Anterior cingulate cortex (tissue), 58 donors: ENCODE measurements around the gene LRRC28.
"Not testable (repeated sequence)": the region's sequence is repeated elsewhere in the genome, so short reads cannot be mapped to it uniquely, and the experiment has no call there.

Source experiments
- DNase-seq, 58 donors: peaks; one replicate each; lab custom pipeline; 2025; lab: John Stamatoyannopoulos, UW

LRRC28 gene

DNA sequence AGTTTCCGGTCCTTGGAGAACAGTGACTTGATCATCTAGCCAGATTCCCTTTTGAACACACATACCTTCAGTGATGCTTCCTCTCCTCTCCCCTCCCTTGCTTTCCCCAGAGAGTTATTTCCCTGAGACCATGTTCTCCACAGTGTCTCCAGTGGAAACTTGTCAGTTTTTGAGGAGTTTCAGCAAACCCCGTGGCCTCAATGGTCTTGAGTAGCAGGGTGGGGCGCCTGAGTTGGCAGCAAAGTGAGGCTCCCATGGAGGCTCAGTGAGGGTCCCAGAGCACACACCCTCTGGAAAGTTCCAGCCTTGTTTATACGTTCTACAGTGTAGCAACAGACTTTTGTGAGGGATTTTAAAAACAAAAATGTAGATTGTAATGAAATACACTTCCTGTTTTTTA, 135.1 kb downstream of the LRRC28 start:
- no peak for DNase-seq

DNA sequence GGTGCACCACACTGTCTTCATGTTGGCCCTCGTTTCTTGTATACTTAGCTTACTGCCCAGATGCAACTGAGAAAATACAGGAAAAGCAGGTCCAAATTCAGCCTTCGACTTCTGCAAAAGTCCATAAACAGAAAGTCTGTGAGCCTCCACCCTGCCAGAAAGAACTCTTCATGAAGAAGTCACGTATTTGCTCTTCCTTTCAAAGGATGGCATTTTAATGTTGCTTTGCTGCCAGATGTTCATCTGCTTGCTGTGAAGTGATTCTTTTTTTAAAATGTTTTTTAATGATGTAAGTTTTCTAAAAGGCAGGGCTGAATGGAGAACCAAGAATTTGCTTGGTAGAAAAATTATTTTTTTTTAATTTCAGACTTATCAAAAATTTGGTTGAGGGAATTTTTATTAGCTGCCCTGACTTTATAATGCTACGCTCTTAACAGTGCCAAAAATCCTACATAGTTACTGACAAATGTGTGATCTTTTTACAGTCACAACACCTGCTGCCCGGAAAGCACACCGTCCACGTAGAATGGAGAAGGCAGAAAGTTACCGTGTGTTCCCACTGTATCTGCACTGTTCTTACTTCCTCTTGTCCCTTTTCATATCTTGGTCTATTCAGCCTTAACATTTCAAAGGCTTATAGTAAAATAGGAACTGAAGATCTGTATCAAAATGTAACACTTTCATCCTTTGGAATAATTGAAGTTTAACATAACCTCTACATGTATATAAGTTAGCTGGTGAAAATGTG, 136.3 kb downstream of the LRRC28 start:
- no peak for DNase-seq

DNA sequence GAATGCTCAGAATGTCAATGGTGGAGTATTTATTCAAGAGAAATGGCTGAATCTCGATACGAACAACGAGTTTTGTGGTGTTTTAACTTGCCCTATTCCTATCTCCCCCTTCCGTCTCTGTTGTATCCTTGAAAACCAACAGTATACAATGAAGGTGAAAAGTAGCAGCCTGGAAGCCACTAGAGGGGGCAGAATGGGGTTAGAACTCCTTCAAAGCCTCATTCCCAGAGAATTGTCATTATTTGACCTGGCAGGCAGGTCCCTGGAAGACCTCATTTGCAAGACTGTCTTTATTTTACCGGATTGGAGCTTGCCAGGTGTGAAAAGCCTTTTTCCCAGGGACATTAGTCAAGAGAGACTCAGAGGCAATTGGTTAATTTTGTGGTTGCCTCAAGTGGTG, 139.4 kb downstream of the LRRC28 start:
- no peak for DNase-seq

DNA sequence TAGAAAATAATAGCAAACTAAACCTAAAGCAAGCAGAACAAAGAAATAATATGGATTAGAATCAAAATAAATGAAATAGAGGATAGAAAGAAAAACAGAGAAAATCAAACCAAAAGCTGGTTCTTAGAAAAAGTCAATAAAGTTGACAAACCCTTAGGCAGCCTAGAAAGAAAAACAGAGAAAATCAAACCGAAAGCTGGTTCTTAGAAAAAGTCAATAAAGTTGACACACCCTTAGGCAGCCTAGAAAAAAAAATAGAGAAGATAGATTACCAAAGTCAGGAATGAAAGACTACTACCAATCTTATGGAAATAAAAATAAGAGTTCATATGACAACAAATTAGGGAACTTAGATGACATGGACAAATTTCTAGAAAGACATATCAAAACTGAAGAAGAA, 142.4 kb downstream of the LRRC28 start:
- DNase-seq: no peak

DNA sequence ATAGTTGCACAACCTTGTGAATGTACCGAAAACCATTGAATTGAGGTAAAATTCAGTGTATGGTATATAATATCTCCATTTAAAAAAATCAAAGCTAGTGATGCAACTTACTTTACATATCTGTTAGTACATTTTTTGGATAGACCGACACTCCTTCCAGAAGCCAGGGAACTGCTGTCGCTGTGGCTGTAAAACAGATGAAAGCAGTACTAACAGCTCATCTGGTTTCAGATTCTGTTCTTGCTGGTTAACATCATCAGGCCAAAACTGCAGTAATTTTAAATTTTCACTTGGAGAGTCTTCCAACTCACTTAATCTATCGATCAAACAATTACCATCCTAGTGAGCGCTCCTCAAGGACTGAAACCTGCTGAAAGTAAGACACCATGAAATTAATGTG, 145.1 kb downstream of the LRRC28 start:
- DNase-seq: no peak

DNA sequence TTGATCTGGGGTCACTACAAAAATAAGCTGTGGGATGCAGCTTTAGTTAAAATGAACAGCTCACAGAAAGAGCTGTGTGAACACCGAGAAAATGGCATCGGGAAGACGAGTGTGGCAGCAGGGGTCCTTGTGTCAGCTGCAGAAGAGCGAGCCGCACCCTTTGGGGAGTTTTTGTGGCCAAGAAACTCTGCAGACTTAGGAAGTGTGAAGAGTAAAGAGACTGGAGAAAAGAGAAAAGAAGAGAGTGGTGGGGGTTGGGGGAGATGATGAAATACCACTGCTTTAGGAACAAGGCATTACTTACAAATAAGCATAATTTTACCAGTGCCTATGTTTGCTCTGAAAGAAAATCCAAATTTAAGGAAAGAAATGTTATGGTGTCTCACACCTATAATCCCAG, 147.8 kb downstream of the LRRC28 start:
- DNase-seq: no peak

DNA sequence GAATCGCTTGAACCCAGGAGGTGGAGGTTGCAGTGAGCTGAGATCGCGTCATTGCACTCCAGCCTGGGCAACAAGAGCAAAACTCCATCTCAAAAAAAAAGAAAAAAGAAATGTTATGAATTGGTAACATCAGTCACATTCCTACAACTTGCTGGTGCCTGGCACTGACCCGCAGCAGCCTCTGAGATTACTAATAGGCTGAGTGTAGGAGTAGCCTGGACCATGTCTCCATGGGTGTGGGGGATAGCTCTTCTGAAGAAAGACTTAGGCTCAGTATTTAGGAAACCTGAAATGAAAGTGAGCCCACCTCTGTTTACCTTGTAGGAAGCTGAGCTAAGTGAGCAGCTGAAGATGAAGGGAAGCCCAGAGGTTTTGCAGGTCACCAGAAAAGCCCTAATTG, 148.3 kb downstream of the LRRC28 start:
- DNase-seq: no peak

DNA sequence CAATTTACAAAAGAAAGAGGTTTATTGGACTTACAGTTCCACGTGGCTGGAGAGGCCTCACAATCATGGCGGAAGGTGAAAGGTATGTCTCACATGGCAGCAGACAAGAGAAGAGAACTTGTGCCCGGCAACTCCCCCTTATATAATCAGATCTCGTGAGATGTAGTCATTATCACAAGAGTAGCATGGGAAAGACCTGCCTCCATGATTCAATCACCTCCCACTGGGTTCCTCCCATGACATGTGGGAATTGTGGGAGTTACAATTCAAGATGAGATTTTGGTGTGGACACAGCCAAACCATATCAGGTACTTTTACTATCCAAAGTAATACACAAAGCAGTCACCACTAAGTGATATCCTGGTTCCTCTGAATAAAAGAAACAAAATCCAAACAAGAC, 149.9 kb downstream of the LRRC28 start:
- not testable (repeated sequence) for DNase-seq

DNA sequence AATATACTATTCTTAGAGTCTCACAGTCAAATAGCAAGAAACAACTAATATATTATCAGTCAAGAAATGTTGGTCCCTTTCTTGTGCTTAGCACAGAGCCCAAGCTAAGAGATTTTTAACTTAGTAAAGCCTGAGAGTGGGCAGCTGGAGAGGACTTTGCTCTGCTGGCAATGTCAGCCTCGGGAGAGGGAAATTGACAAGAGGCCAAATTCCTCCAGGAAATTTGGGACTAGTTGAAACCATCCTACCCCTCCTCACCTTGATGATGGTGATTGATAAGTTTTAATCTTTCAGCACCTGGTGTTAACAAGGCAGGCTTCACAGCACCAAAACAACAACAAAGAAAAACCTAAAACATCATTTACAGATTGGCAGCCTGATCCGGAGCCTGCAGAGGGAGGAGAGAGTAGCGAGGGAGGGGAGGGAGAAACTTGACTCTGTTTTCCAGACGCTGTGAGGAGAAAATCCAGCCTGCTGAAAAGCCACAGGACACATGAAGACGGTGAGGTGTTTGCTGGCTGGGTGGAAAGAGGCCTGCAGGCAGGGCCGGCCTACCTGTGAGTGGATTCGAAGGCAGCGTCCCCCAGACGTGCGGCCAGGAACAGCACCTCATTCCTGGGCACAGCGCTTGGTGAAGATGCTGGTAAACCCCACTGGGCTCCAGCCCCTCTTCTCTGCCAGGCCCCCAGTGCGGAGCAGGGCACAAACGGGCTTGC, 150.9 kb downstream of the LRRC28 start:
- DNase-seq: no peak

DNA sequence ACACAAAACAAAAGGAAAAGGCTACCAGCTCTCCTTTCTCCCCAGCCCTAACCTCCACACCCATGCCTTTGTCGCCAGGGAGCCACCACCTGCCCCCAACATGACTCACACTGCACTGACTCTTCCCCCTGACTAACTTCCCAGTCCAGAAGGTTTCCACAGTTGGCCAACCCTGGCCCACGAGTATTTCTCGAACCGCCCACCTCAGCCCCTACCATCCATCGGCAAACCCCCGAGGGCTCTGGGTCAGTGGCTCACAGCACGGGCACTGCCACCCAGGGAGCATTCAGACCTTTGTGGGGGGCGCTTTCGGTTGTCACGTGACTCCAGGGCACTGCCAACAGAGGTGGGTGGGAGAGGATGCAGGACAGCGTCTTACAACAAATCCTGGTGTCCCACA, 152.3 kb downstream of the LRRC28 start:
- no peak for DNase-seq

DNA sequence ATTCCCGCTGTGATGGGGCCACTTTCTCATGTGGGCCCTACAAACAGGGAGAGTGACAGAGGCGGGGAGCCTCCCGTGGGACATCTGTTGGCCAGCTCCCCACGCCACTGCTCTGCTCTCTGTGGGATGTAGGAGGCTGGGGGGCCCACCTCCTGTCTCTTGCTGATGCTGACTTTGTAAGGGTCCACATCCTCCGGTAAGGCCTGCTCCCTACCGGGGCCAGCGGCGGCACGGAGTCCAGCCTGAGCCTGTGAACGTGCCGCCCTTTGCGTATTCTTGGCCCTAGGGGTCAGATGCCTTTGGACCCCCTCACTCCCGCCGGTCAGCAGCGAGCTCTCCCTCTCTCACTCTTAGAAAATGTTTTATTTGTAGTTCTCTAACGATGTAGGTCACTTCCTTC, 153.2 kb downstream of the LRRC28 start:
- no peak for DNase-seq

DNA sequence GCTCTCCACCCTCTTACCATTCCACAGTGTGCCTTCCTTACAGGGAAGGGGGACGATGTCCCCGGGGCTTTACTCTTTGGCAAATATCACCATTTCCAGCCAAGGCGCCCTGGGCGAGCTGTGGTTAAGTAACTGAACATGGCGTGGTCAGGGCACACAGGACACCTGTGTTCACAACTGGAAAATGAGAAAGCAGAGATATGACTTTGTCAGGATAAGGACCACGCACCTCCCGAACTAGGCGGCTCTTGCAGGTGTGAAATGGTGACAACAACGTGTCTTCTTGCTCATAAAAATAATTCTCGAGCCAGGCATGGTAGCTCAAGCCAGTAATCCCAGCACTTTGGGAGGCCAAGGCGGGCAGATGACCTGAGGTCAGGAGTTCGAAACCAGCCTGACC, 154.8 kb downstream of the LRRC28 start:
- DNase-seq: no peak

DNA sequence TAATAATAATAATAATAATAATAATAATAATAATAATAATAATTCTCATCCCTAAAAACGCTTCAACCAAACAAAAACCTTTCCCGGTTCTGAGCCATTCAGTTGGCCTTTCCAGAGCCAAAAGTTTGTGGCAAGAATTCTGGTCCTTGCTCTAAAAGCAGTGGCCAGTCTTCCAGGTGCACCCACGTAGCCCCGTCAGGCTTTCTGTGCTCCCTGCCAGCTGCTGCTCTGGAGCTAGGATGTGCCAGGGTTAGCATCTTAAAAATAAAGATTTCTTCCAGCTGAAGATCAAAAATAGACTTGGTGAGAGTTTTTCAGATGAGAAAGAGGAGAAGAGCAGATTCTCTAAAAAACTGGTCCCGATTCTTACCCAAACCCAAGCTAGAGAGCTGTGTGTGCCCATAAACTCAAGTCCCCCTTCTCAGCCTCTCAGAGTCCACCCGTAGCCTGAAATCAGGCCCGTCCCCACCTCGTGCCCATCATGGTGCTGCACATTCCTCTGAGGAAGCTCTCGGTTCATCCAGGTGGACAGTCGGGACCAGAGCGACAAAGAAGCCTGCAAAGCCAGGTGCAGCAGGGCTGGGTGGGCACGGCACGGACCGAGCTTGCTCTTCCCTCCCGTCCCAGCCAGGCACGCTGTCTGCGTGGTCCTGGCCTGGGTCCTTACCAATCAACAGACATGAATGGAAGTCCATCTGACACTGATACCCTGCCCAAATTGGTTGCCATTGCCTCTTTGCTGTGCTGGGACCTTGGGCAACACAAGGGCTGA, 155.6 kb downstream of the LRRC28 start:
- DNase-seq: no peak

DNA sequence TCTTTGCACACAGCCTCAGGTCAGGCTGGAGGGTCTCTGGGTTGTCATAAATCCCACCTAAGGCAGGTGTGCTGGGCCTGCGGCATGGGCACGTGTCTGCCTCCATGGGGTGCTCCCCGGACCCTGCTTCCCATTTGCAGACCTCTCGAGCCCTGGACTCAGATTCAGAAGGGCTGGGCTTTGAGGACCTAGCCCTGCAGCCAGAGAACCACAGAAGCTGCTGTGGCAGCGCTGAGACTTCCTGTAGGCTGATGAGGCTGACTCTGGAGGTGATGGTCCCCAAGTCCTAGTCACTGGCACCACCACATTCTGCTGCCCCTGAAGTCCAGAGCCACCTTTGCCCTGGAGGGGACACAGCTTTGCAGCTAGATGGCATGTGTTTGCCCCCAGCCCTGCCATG, 156.4 kb downstream of the LRRC28 start:
- peak in 1 of 58 donors; percentile 7 for DNase-seq

DNA sequence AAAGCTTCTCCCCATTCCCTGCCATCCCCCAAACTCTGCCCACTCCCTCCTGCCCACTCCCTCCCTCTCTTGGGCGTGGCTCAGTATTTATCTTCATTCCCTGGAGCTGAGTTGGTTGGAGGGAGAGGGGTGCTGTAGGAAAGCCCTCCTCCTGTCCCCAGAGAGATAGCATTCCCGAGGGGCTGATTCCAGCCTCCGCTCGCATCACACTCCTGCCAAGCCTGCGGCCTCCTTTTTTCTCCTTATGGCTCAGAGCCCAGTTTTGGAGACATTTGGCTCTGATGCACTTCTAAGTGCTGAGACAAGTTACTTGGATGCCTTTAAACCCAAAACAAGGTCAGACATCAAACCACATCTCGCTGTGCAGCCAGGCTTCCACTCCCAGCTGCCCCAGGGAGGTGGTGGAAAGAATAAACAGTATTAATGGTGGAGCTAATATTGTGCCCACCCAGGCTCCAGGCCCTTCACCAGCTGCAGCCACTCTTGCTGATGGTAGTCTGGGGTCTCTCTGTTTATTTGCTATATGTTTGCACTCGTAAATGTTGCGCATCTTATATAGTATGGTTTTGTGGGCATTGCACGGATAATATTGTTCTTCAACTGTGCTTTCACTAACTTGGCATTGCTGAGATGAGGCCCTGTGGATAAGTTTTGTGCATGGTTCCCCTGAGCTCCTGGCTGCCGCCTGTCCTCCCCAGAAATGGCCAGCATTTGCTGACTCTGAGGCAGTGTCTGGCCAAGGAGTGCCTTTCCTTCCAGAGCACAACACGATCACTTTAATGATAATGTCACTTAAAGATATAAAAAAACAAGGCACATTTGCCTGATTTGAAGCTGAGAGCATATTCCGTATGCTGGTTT, 157.2 kb downstream of the LRRC28 start:
- DNase-seq: peak in 9 of 58 donors; percentile 16 to 70 (median 30)

DNA sequence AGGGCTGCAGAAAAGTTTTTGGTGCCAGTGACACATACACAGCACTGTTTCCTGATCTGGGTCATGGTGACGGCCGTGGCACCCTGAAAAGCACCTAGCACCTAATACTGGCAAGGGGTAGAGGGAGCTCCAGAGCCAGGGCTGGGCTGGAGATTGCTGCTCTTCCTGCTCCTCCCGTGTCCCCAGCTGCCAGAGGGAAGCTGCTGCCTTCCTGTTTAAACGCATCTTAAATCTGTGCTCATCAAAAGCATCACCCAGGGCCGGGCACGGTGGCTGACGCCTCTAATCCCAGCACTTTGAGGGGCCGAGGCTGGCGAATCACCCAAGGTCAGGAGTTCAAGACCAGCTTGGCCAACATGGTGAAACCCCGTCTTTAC, 157.8 kb downstream of the LRRC28 start:
- DNase-seq: peak in 24 of 58 donors; percentile 11 to 62 (median 37)

DNA sequence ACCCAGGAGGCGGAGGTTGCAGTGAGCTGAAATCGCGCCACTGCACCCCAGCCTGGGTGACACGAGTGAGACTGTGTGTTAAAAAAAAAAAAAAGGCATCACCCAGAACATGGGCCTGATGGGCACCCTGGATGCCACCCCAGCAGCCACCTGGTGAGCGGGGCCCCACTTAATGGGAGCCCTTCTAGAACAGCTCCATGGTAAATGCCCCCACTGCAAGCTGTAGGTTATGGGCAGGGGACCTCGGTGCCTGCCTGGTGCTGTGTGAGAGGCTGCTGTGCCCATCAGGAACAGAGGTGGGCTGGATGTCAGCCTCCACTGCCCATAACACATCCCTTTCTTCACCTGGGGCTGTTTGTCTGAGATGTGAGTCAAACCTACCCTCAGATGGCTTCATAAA, 158.3 kb downstream of the LRRC28 start:
- no peak for DNase-seq

DNA sequence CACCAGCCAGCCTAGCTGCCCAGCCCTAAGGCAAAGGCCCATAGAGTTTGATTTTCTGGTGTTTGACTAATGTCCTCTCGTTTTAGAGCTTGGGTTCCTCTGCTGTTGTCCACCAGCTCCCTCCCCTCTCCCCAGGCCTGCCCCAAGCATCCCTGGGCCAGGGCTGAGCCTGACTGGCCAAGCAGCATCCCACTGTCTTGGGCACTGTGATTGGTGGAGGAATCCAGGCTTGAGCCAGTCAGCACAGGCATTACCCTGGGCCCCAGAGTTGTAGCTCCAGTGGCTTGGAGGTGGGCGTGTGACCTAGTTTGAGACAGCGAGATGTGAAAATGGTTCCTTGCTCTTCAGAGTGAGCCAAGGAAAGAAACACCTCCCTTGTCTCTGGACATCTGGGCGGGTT, 159.2 kb downstream of the LRRC28 start:
- peak in 2 of 58 donors; percentile 21 to 59 for DNase-seq

DNA sequence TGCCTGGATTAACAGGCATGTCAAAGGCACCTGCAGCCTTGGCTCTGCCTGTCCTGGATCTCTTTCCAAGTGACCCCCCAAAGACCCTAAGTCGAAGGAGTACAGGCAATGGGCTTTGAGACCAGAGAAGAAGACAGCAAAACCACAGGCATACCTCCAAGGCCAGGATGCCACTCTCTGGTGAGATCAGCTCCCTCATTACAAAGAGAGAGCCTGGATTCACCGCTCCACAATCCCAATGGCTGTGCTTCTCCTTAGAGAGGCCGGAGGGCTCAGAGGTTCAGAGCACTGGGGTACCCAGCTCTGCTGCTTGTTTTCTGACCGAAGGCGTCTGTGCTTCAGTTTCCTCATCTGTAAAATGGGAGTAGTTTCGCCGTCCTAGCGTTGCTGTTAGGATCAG, 160.0 kb downstream of the LRRC28 start:
- no peak for DNase-seq

DNA sequence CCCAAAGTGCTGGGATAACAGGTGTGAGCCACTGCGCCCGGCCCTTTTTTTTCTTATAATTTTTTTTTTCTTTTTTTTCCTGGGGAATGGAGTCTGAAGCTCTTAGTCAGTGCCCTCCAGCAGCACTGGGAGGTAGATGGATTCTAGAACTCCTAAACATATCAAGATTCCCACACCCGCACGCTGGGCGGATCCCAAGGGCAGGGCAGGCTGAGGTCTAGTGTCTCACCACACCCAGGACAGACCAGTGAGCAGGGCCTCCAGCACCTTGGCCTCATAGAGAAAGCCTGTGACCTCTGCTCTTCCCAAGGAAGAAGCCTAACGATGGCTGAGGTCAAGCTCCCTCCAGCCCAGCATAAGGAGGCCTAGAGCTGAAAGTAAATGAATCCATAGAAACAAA, 160.8 kb downstream of the LRRC28 start:
- DNase-seq: no peak

DNA sequence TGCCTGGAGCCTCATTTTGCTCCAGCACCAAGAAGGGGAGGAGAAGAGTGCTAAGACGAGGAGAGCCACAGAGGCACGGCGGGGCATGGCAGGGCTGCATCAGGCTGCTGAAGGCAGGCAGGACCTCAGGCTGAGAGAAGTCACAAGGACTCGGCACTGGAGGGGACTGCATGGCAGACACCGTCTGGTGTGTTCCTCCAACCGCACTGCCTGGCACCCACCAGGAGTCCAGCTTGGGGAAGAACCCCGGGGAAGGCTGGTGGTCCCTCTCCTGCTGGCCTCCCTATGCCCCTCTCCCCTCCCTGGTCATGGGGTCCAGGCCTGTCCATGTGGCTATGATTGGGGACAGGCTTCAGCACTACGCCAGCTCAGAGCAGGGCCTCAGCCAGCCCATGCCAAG, 161.3 kb downstream of the LRRC28 start:
- no peak for DNase-seq
